ENCODE data around the gene IGFBP3. TPM values are rescaled to one million over a fixed set of nuclear protein-coding genes. Genes with fewer than 3 reads are reported as not detected.

Gene IGFBP3
- total and polyA plus RNA-seq, 4 donors, result 87.0 to 244 (median 182) TPM

DNA sequence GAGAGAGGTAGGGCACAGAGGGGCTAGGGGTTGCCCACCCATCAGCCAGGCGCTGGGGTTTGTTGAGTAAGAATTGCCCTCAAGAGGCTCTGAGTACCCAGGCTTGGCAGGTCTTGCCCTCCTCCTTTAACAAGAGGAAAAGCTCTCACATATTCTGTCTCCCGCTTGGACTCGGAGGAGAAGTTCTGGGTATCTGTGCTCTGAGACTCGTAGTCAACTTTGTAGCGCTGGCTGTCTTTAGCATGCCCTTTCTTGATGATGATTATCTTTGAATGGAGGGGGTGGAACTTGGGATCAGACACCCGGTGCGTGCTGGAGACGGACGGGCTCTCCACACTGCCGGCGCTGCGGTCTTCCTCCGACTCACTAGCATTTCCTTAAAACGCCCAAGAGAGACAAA is 4.0 kb downstream of the IGFBP3 start:
- H3K9ac ChIP-seq (ENCODE audit: low read depth in 1 of 2, low read length in 2 of 2), result no peak overlapping the region
- peaks cover 4 to 25% (median 17%) of the 10 kb centered on the region in 4 donors for H3K4me1 ChIP-seq (ENCODE audit: control insufficient read depth in 4 of 4, insufficient read depth in 4 of 4, low read length in 3 of 4)
- H3K9me3 ChIP-seq (ENCODE audit: control insufficient read depth in 4 of 4, low read length in 3 of 4), result no peaks in the 10 kb centered on the region
- no peak for TF ChIP-seq HNF4A (conservative IDR thresholded peaks at IDR 0.05)
- TF ChIP-seq SP1 (IDR thresholded peaks at IDR 0.05), result no peak
- TF ChIP-seq TAF1 (conservative IDR thresholded peaks at IDR 0.05), result no peak
- TF ChIP-seq, protein P1, sequence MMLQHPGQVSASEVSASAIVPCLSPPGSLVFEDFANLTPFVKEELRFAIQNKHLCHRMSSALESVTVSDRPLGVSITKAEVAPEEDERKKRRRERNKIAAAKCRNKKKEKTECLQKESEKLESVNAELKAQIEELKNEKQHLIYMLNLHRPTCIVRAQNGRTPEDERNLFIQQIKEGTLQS (IDR thresholded peaks at IDR 0.05), result no peak
- no peak for TF ChIP-seq FOXA2 (IDR thresholded peaks at IDR 0.05)
- TF ChIP-seq RXRA (IDR thresholded peaks at IDR 0.05), result no peak
- TF ChIP-seq ZBTB33 (IDR thresholded peaks at IDR 0.05), result no peak
- TF ChIP-seq, protein P2, sequence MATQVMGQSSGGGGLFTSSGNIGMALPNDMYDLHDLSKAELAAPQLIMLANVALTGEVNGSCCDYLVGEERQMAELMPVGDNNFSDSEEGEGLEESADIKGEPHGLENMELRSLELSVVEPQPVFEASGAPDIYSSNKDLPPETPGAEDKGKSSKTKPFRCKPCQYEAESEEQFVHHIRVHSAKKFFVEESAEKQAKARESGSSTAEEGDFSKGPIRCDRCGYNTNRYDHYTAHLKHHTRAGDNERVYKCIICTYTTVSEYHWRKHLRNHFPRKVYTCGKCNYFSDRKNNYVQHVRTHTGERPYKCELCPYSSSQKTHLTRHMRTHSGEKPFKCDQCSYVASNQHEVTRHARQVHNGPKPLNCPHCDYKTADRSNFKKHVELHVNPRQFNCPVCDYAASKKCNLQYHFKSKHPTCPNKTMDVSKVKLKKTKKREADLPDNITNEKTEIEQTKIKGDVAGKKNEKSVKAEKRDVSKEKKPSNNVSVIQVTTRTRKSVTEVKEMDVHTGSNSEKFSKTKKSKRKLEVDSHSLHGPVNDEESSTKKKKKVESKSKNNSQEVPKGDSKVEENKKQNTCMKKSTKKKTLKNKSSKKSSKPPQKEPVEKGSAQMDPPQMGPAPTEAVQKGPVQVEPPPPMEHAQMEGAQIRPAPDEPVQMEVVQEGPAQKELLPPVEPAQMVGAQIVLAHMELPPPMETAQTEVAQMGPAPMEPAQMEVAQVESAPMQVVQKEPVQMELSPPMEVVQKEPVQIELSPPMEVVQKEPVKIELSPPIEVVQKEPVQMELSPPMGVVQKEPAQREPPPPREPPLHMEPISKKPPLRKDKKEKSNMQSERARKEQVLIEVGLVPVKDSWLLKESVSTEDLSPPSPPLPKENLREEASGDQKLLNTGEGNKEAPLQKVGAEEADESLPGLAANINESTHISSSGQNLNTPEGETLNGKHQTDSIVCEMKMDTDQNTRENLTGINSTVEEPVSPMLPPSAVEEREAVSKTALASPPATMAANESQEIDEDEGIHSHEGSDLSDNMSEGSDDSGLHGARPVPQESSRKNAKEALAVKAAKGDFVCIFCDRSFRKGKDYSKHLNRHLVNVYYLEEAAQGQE (IDR thresholded peaks at IDR 0.05), result no peak
- no peak overlapping the region for H3K27ac ChIP-seq (ENCODE audit: low read depth in 1 of 2, low read length in 2 of 2)
- peaks cover 0 to 7% (median 0%) of the 10 kb centered on the region in 4 donors for H3K27me3 ChIP-seq (ENCODE audit: control insufficient read depth in 4 of 4, insufficient read depth in 4 of 4, low read length in 3 of 4)
- peaks cover 0 to 6% (median under 1%) of the 10 kb centered on the region in 4 donors for H3K36me3 ChIP-seq (ENCODE audit: control insufficient read depth in 4 of 4, insufficient read depth in 3 of 4, low read depth in 1 of 4, low read length in 3 of 4)
- DNase-seq (ENCODE audit: low spot score), result no peak
- WGBS, result 73% methylated on average over 14 of the region's 14 CpGs
- H3K4me3 ChIP-seq (ENCODE audit: low read depth in 1 of 3, low read length in 3 of 3), result no peak overlapping the region

DNA sequence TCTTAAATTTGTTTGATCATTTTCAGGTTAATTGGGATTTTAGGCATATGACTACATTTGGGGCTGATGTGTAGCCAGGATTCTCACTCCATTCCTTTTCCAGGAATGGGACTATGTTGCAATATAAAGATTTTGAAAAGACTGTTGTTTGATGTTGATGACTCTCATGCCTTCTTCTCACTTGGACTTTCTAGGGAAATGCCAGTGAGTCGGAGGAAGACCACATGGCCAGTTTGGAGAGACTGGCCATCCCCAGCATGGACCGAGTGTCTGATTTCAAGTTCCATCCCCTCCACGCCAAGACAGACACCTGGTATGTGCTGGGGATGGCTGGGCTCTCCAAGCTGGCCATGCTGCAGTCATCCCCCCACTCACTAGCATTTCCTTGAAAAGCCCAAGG is 5.5 kb downstream of the IGFBP3 start:
- no peak for DNase-seq (ENCODE audit: low spot score)
- no peak for TF ChIP-seq HNF4A (conservative IDR thresholded peaks at IDR 0.05)
- TF ChIP-seq, protein P2 (IDR thresholded peaks at IDR 0.05), result no peak
- TF ChIP-seq EGR1 (IDR thresholded peaks at IDR 0.05; ENCODE audit: low read depth in 2 of 2), result no peak
- TF ChIP-seq SP1 (IDR thresholded peaks at IDR 0.05), result no peak
- no peak for TF ChIP-seq RAD21 (IDR thresholded peaks at IDR 0.05)
- TF ChIP-seq, protein P3, sequence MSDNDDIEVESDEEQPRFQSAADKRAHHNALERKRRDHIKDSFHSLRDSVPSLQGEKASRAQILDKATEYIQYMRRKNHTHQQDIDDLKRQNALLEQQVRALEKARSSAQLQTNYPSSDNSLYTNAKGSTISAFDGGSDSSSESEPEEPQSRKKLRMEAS (IDR thresholded peaks at IDR 0.05), result no peak
- TF ChIP-seq TAF1 (conservative IDR thresholded peaks at IDR 0.05), result no peak
- no peak for TF ChIP-seq YY1 (IDR thresholded peaks at IDR 0.05)
- TF ChIP-seq ZBTB33 (IDR thresholded peaks at IDR 0.05), result no peak
- Histone ChIP-seq H3K36me3 (ENCODE audit: control insufficient read depth in 4 of 4, insufficient read depth in 3 of 4, low read depth in 1 of 4, low read length in 3 of 4) (peaks cover 0 to 6% (median under 1%) of the 10 kb centered on the region in 4 donors), H3K4me3 (ENCODE audit: low read depth in 1 of 3, low read length in 3 of 3) (no peak overlapping the region), H3K9ac (ENCODE audit: low read depth in 1 of 2, low read length in 2 of 2) (no peak overlapping the region), H3K27ac (ENCODE audit: low read depth in 1 of 2, low read length in 2 of 2) (no peak overlapping the region), H3K9me3 (ENCODE audit: control insufficient read depth in 4 of 4, low read length in 3 of 4) (no peaks in the 10 kb centered on the region), H3K4me1 (ENCODE audit: control insufficient read depth in 4 of 4, insufficient read depth in 4 of 4, low read length in 3 of 4) (peaks cover 3 to 14% (median 8%) of the 10 kb centered on the region in 4 donors), H3K27me3 (ENCODE audit: control insufficient read depth in 4 of 4, insufficient read depth in 4 of 4, low read length in 3 of 4) (peaks cover 0 to 2% (median 0%) of the 10 kb centered on the region in 4 donors)
- 86% methylated on average over 3 of the region's 3 CpGs for WGBS

Data from liver (tissue), 9 donors.